GM12878 (cell line): ENCODE results near the gene ATG10. TPM values are rescaled to one million over a fixed set of nuclear protein-coding genes. Genes with fewer than 3 reads are reported as not detected.

Experiments used
- ATAC-seq: fragments of 200-7000 bp; cut with Tn5 transposase; 3 replicates; pipeline ENCODE4 v1.9.1; 2020; ENCODE audit warnings: mild to moderate bottlenecking, moderate library complexity
- BruUV-seq: library from RNA; stranded (reverse); fragments of 400-500 nt; replicated peaks from 2 replicates; lab custom pipeline; 2021; lab: Mats Ljungman, UMichigan
- CTCF ChIA-PET: fragments of 300-600 bp; sonication (Branson Sonifier 250); formaldehyde crosslinking; extraction: SDS; loops from one replicate; lab custom pipeline; 2021; ENCODE audit warnings: inconsistent platforms; lab: Yijun Ruan, JAX
- POLR2A ChIA-PET: fragments of 350-600 bp; formaldehyde crosslinking; extraction: SDS; loops from one replicate; lab custom pipeline; 2021; ENCODE audit warnings: inconsistent platforms; lab: Charles Lee
- RAD21 ChIA-PET: fragments of 300-600 bp; sonication (Branson Sonifier 250); formaldehyde crosslinking; loops from one replicate; lab custom pipeline; 2023; ENCODE audit warnings: antibody characterized with exemption; ENCODE audit not compliant: unreplicated experiment; lab: Charles Lee
- SMC1A ChIA-PET: fragments of 300-600 bp; sonication (Branson Sonifier 250); formaldehyde crosslinking; loops from one replicate; lab custom pipeline; 2023; ENCODE audit not compliant: unreplicated experiment, uncharacterized antibody; lab: Charles Lee
- DNase-seq: peaks from one replicate; pipeline ENCODE4 v3.0.0-alpha.2; 2011; ENCODE audit warnings: low read depth, low spot score
- FAIRE-seq: peaks from 3 replicates; lab custom pipeline; 2011; peaks lifted over from hg19 to GRCh38; lab: Jason Lieb, UNC
- H2AFZ ChIP-seq: 2 replicates; pipeline ENCODE4 v1.6.0; 2011; ENCODE audit warnings: low read depth, low read length, control low read depth; ENCODE audit not compliant: control insufficient read depth
- H3K27ac ChIP-seq: 2 replicates; pipeline ENCODE4 v1.5.1; 2011; ENCODE audit warnings: control low read depth; ENCODE audit not compliant: control insufficient read depth, insufficient read depth
- H3K27me3 ChIP-seq, 2 experiments: replicated peaks in 1 of 2; 2 replicates each; pipeline versions ENCODE4 v1.6.0 to v1.6.1; 2011; ENCODE audit warnings: low read length in 1 of 2; ENCODE audit not compliant: control insufficient read depth in 2 of 2, insufficient read depth in 2 of 2
- H3K36me3 ChIP-seq, 2 experiments: 2 replicates each; pipeline ENCODE4 v1.5.1; 2011; ENCODE audit warnings: low read length in 1 of 2; ENCODE audit not compliant: control insufficient read depth in 2 of 2, insufficient read depth in 2 of 2
- H3K4me1 ChIP-seq: 2 replicates; pipeline ENCODE4 v1.6.1; 2011; ENCODE audit warnings: mild to moderate bottlenecking, low read length, moderate library complexity, mixed read lengths; ENCODE audit not compliant: control insufficient read depth, insufficient read depth
- H3K4me2 ChIP-seq: 2 replicates; pipeline ENCODE4 v1.6.0; 2011; ENCODE audit warnings: control low read depth; ENCODE audit not compliant: control insufficient read depth, insufficient read depth
- H3K4me3 ChIP-seq: fragments of 200-600 bp; sonication (generic); 2 replicates; pipeline ENCODE4 v1.5.1; 2016
- H3K79me2 ChIP-seq: 2 replicates; pipeline ENCODE4 v1.6.0; 2011; ENCODE audit warnings: low read length; ENCODE audit not compliant: control insufficient read depth, insufficient read depth
- H3K9ac ChIP-seq: 2 replicates; pipeline ENCODE4 v1.8.0; 2011; ENCODE audit warnings: low read length, control low read depth, mixed read lengths; ENCODE audit not compliant: control insufficient read depth, insufficient read depth
- H3K9me3 ChIP-seq: replicated peaks from 3 replicates; pipeline ENCODE4 v1.5.1; 2011; ENCODE audit warnings: mild to moderate bottlenecking, low read length; ENCODE audit not compliant: control insufficient read depth, insufficient read depth
- H4K20me1 ChIP-seq: 2 replicates; pipeline ENCODE4 v1.6.0; 2011; ENCODE audit not compliant: control insufficient read depth, insufficient read depth
- CBX3 ChIP-seq: fragments of 200-600 bp; sonication (generic); IDR thresholded peaks from 2 replicates; pipeline ENCODE4 v1.6.1; 2016; ENCODE audit warnings: low read depth, borderline replicate concordance
- CREM ChIP-seq: IDR thresholded peaks from 2 replicates; pipeline ENCODE4 v1.6.1; 2014; ENCODE audit warnings: antibody characterized with exemption, low read depth
- EZH2 ChIP-seq: IDR thresholded peaks from 2 replicates; pipeline ENCODE4 v1.6.1; 2012; ENCODE audit warnings: low read depth, mild to moderate bottlenecking, control low read depth, inconsistent platforms, low read length, borderline replicate concordance; ENCODE audit not compliant: control insufficient read depth
- NFYA ChIP-seq: IDR thresholded peaks from 2 replicates; pipeline ENCODE4 v1.6.1; 2011; ENCODE audit warnings: low read depth, mild to moderate bottlenecking, low read length, improper control_type of control experiment, borderline replicate concordance
- NR2F1 ChIP-seq: fragments of 450-650 bp; conservative IDR thresholded peaks from 2 replicates; pipeline ENCODE4 v1.6.1; 2017; ENCODE audit warnings: mild to moderate bottlenecking
- SMAD5 ChIP-seq: IDR thresholded peaks from 2 replicates; pipeline ENCODE4 v1.6.1; 2016; ENCODE audit warnings: antibody characterized with exemption, low read depth
- SPI1 ChIP-seq: IDR thresholded peaks from 2 replicates; pipeline ENCODE4 v1.6.1; 2011; ENCODE audit warnings: low read depth, mild to moderate bottlenecking, low read length, moderate library complexity, borderline replicate concordance; ENCODE audit not compliant: insufficient read depth
- TCF3 ChIP-seq: IDR thresholded peaks from 2 replicates; pipeline ENCODE4 v1.6.1; 2012; ENCODE audit warnings: low read depth, mild to moderate bottlenecking, low read length, borderline replicate concordance; ENCODE audit not compliant: insufficient read depth
- ZNF592 ChIP-seq: fragments of 450-650 bp; IDR thresholded peaks from 2 replicates; pipeline ENCODE4 v1.6.1; 2017; ENCODE audit warnings: mild to moderate bottlenecking, moderate library complexity
- WGBS: methylation state at CpG from one replicate; pipeline ENCODE4 v1.1.6; 2016; ENCODE audit warnings: low lambda C conversion rate; ENCODE audit not compliant: insufficient replicate concordance, insufficient coverage; ENCODE audit errors: missing lambda C conversion rate; 5-methylcytosine and 5-hydroxymethylcytosine counted together
- in situ Hi-C: fragments of 300-500 bp; cut with MboI; formaldehyde crosslinking; loops from 9 replicates; pipeline ENCODE4 v1.14.3; 2018; ENCODE audit warnings: mixed read lengths
- intact Hi-C: fragments of 100-400 bp; cut with micrococcal nuclease; formaldehyde crosslinking; loops from one replicate; pipeline ENCODE4 v1.14.2; 2022; ENCODE audit not compliant: unreplicated experiment
- polyA plus RNA-seq, 11 experiments: library from polyadenylated mRNA; depleted of rRNA in 4 of 11; unstranded in 6 of 11; stranded (reverse) in 5 of 11; fragments of >200 nt; fragmentation: Nextera tagmentation in 4 of 11; fragmentation: Illumina TruSeq in 1 of 11; extraction: Ambion mirVana in 4 of 11; extraction: Trizol in 1 of 11; gene quantifications; 1 replicate in 1 of 11; 2 replicates in 10 of 11; pipeline versions ENCODE4 v1.2.1 to v1.2.3, GENCODE V29; 2011 to 2016; ENCODE audit warnings: inconsistent platforms in 2 of 11, missing spikeins in 2 of 11, low read depth in 1 of 11
- total RNA-seq, 4 experiments: library from RNA; depleted of rRNA in 3 of 4; stranded (reverse); fragments of >200 nt in 3 of 4; fragmentation: Illumina TruSeq in 1 of 4; extraction: Trizol in 1 of 4; gene quantifications; 2 replicates each; pipeline versions ENCODE4 v1.2.1 to v1.2.3, GENCODE V29; 2013 to 2021
- TF ChIP-seq, protein P1 (sequence below): fragments of 450-650 bp; IDR thresholded peaks from 2 replicates; pipeline ENCODE4 v1.6.1; 2014; ENCODE audit warnings: mild to moderate bottlenecking

The ATG10 gene
- total and polyA plus RNA-seq, 10 of the 15 experiments (the other 5 are each of a cell fraction or from before 2014, with no cell fraction given) = 3.8 to 14.4 (median 6.5) TPM

DNA sequence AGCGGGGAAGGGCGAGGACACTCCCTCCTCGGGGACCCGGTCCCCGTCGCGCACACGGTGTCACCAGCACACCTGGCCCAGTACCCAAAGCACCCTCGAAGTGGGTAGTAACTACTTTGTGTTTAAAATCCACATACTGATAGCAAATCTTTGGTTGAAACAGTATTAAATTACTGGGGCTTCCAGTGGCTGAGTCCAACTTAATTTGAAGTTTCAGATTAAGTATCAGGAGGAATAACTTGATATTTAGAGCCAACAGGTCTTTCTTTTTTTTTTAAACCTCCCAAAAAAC is 615 bp downstream of the ATG10 start:
- Histone ChIP-seq H3K27me3 (no peaks in the 10 kb centered on the region), H3K4me2 (peak overlapping the region; percentile 36), H4K20me1 (no peaks in the 10 kb centered on the region), H3K9ac (peak overlapping the region; percentile 94), H3K9me3 (no peaks in the 10 kb centered on the region), H3K79me2 (peaks cover 8% of the 10 kb centered on the region), H3K4me1 (no peaks in the 10 kb centered on the region), H3K4me3 (peak overlapping the region; percentile 79), H3K36me3 (no peaks in the 10 kb centered on the region; a peak in 1 of 4 replicates), H2AFZ (peak overlapping the region; percentile 93), H3K27ac (peak overlapping the region; percentile 90)
- BruUV-seq = TSS peak; percentile 82
- CTCF ChIA-PET = no interaction called here
- SMC1A ChIA-PET = no interaction called here
- intact Hi-C loops (loop anchor here (2.0 to 10.0 kb wide), 3 partner anchors 194 to 465 kb away; no protein-coding TSS in a partner anchor), in situ Hi-C loops (no loop called here)
- no peak for TF ChIP-seq SMAD5
- peak; percentile 31 for TF ChIP-seq CREM
- TF ChIP-seq TCF3 = 0 out of 2 replicates have a peak, but pooled peaks have one; percentile 28
- TF ChIP-seq, protein P1, sequence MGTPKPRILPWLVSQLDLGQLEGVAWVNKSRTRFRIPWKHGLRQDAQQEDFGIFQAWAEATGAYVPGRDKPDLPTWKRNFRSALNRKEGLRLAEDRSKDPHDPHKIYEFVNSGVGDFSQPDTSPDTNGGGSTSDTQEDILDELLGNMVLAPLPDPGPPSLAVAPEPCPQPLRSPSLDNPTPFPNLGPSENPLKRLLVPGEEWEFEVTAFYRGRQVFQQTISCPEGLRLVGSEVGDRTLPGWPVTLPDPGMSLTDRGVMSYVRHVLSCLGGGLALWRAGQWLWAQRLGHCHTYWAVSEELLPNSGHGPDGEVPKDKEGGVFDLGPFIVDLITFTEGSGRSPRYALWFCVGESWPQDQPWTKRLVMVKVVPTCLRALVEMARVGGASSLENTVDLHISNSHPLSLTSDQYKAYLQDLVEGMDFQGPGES = no peak
- TF ChIP-seq NR2F1 = 0 out of 2 replicates have a peak, but pooled peaks have one; percentile 2
- RAD21 ChIA-PET = no interaction called here
- POLR2A ChIA-PET = no interaction called here
- DNase-seq = no peak
- no peak for FAIRE-seq
- WGBS = 0% methylated on average over 9 of the region's 9 CpGs
- ATAC-seq = peak; percentile 71

GRCh38 chr5:81980160-81980559 is 8.3 kb downstream of the ATG10 start:
- no peak for FAIRE-seq
- no peak overlapping the region for H3K9ac ChIP-seq
- no peak overlapping the region for H3K27ac ChIP-seq
- POLR2A ChIA-PET = interaction anchor here (0.6 to 1.0 kb wide), 2 partner anchors 298 to 1169 kb away, joined by 3 to 4 read pairs; partner anchors contain the start of gene RPS23
- WGBS = 82% methylated on average over 3 of the region's 3 CpGs
- no peaks in the 10 kb centered on the region for H3K4me1 ChIP-seq
- SMC1A ChIA-PET = interaction anchor here (0.7 to 1.8 kb wide), 4 partner anchors 80 to 259 kb away, joined by 3 to 9 read pairs (median 4); no protein-coding TSS in a partner anchor
- no TSS peak for BruUV-seq
- H4K20me1 ChIP-seq = no peaks in the 10 kb centered on the region
- in situ Hi-C loops (no loop called here), intact Hi-C loops (no loop called here)
- no peak overlapping the region for H2AFZ ChIP-seq
- no peak for DNase-seq
- ATAC-seq = no peak
- H3K4me2 ChIP-seq = no peak overlapping the region
- H3K4me3 ChIP-seq = no peak overlapping the region
- RAD21 ChIA-PET = interaction anchor here (0.7 to 0.8 kb wide), 3 partner anchors 9 to 1513 kb away, joined by 3 to 4 read pairs (median 3); no protein-coding TSS in a partner anchor
- H3K27me3 ChIP-seq = no peaks in the 10 kb centered on the region
- CTCF ChIA-PET = interaction anchor here (0.6 to 1.0 kb wide), 4 partner anchors 118 to 434 kb away, joined by 3 to 4 read pairs (median 3); no protein-coding TSS in a partner anchor
- no peaks in the 10 kb centered on the region for H3K9me3 ChIP-seq
- no peaks in the 10 kb centered on the region; a peak in 1 of 4 replicates for H3K36me3 ChIP-seq
- H3K79me2 ChIP-seq = no peaks in the 10 kb centered on the region
- TF ChIP-seq TCF3 (no peak), SPI1 (no peak), CBX3 (no peak), NFYA (no peak), EZH2 (no peak), ZNF592 (no peak)
